HG02588 (cell line): ENCODE data around the gene NOL9.
A peak's percentile ranks its signal among the peaks of the same experiment; 100 is the strongest.

ENCODE experiments used
- ATAC-seq: cut with Tn5 transposase; IDR thresholded peaks from one replicate; pipeline ENCODE4 v1.9.1; 2021; ENCODE audit warnings: mild to moderate bottlenecking, moderate library complexity; ENCODE audit not compliant: unreplicated experiment

The NOL9 gene

GRCh38 chr1:6491081-6491449 is 63.2 kb downstream of the NOL9 start:
- ATAC-seq, result no peak

- ATAC-seq, result no peak
Measured at GRCh38 chr1:6490181-6491080, 63.9 kb downstream of the NOL9 start.

GRCh38 chr1:6489799-6490180 is 64.5 kb downstream of the NOL9 start:
- no peak for ATAC-seq

GRCh38 chr1:6489383-6489765 is 64.9 kb downstream of the NOL9 start:
- ATAC-seq, result no peak

- ATAC-seq, result no peak
Measured at GRCh38 chr1:6488602-6489382, 65.5 kb downstream of the NOL9 start.

- no peak for ATAC-seq
Measured at GRCh38 chr1:6487804-6488484, 66.4 kb downstream of the NOL9 start.

- no peak for ATAC-seq
Measured at GRCh38 chr1:6486433-6487011, 67.8 kb downstream of the NOL9 start.

- no peak for ATAC-seq
Measured at GRCh38 chr1:6485168-6486101, 68.9 kb downstream of the NOL9 start.

GRCh38 chr1:6484826-6485167 is 69.5 kb downstream of the NOL9 start:
- no peak for ATAC-seq

GRCh38 chr1:6483761-6484117 is 70.6 kb downstream of the NOL9 start:
- no peak for ATAC-seq

- ATAC-seq, result no peak
Measured at GRCh38 chr1:6483017-6483760, 71.1 kb downstream of the NOL9 start.

- ATAC-seq, result no peak
Measured at GRCh38 chr1:6481820-6482219, 72.5 kb downstream of the NOL9 start.

GRCh38 chr1:6477039-6477820 is 77.1 kb downstream of the NOL9 start:
- no peak for ATAC-seq

- ATAC-seq, result no peak
Measured at GRCh38 chr1:6476483-6476882, 77.8 kb downstream of the NOL9 start.

GRCh38 chr1:6475381-6476133 is 78.8 kb downstream of the NOL9 start:
- peak; percentile 53 for ATAC-seq

GRCh38 chr1:6474815-6475282 is 79.5 kb downstream of the NOL9 start:
- ATAC-seq, result no peak

GRCh38 chr1:6473974-6474814 is 80.1 kb downstream of the NOL9 start:
- ATAC-seq, result no peak
